Measurements from ENCODE around the gene SCPEP1.
"Not testable (repeated sequence)": the region's sequence is repeated elsewhere in the genome, so short reads cannot be mapped to it uniquely, and the experiment has no call there.

Gene SCPEP1

GRCh38 chr17:56965681-56966080, 12.2 kb upstream of the SCPEP1 start:
- not testable (repeated sequence) for DNase-seq (ENCODE audit: low read depth)

GRCh38 chr17:56966338-56966737, 11.6 kb upstream of the SCPEP1 start:
- no peak for DNase-seq (ENCODE audit: low read depth)

- DNase-seq (ENCODE audit: low read depth) = no peak
Observed at GRCh38 chr17:56970974-56971373, 7.0 kb upstream of the SCPEP1 start.

- no peak for DNase-seq (ENCODE audit: low read depth)
Observed at GRCh38 chr17:56972111-56972730, 5.7 kb upstream of the SCPEP1 start.

GRCh38 chr17:56973520-56973919, 4.4 kb upstream of the SCPEP1 start:
- DNase-seq (ENCODE audit: low read depth) = peak; percentile 36

GRCh38 chr17:56974055-56974454, 3.9 kb upstream of the SCPEP1 start:
- no peak for DNase-seq (ENCODE audit: low read depth)

GRCh38 chr17:56975656-56976055, 2.3 kb upstream of the SCPEP1 start:
- DNase-seq (ENCODE audit: low read depth) = no peak

GRCh38 chr17:56976941-56977608, 856 bp upstream of the SCPEP1 start:
- DNase-seq (ENCODE audit: low read depth) = no peak

GRCh38 chr17:56978441-56979090, 635 bp downstream of the SCPEP1 start:
- peak; percentile 28 for DNase-seq (ENCODE audit: low read depth)

GRCh38 chr17:56979091-56979480, 1.2 kb downstream of the SCPEP1 start:
- no peak for DNase-seq (ENCODE audit: low read depth)

GRCh38 chr17:56980526-56980925, 2.6 kb downstream of the SCPEP1 start:
- DNase-seq (ENCODE audit: low read depth) = not testable (repeated sequence)

- no peak for DNase-seq (ENCODE audit: low read depth)
Observed at GRCh38 chr17:56982312-56982711, 4.4 kb downstream of the SCPEP1 start.

GRCh38 chr17:56983366-56983765, 5.4 kb downstream of the SCPEP1 start:
- no peak for DNase-seq (ENCODE audit: low read depth)

GRCh38 chr17:56985371-56986162, 7.6 kb downstream of the SCPEP1 start:
- no peak for DNase-seq (ENCODE audit: low read depth)

- DNase-seq (ENCODE audit: low read depth) = no peak
Observed at GRCh38 chr17:56987283-56987834, 9.4 kb downstream of the SCPEP1 start.

GRCh38 chr17:56988901-56989572, 11.1 kb downstream of the SCPEP1 start:
- DNase-seq (ENCODE audit: low read depth) = no peak

- no peak for DNase-seq (ENCODE audit: low read depth)
Observed at GRCh38 chr17:56992364-56992763, 14.4 kb downstream of the SCPEP1 start.

GRCh38 chr17:56994009-56994792, 16.3 kb downstream of the SCPEP1 start:
- no peak for DNase-seq (ENCODE audit: low read depth)

- no peak for DNase-seq (ENCODE audit: low read depth)
Observed at GRCh38 chr17:56995766-56996165, 17.8 kb downstream of the SCPEP1 start.

- no peak for DNase-seq (ENCODE audit: low read depth)
Observed at GRCh38 chr17:56997313-56997712, 19.4 kb downstream of the SCPEP1 start.

GRCh38 chr17:57001541-57001940, 23.6 kb downstream of the SCPEP1 start:
- no peak for DNase-seq (ENCODE audit: low read depth)

Data from ELR (cell line).